ENCODE results near the gene NCBP2.
"Not testable (repeated sequence)": the region's sequence is repeated elsewhere in the genome, so short reads cannot be mapped to it uniquely, and the experiment has no call there.

NCBP2 gene

GRCh38 chr3:196967412-196968232, 25.3 kb upstream of the NCBP2 start:
- DNase-seq, result no peak

DNA sequence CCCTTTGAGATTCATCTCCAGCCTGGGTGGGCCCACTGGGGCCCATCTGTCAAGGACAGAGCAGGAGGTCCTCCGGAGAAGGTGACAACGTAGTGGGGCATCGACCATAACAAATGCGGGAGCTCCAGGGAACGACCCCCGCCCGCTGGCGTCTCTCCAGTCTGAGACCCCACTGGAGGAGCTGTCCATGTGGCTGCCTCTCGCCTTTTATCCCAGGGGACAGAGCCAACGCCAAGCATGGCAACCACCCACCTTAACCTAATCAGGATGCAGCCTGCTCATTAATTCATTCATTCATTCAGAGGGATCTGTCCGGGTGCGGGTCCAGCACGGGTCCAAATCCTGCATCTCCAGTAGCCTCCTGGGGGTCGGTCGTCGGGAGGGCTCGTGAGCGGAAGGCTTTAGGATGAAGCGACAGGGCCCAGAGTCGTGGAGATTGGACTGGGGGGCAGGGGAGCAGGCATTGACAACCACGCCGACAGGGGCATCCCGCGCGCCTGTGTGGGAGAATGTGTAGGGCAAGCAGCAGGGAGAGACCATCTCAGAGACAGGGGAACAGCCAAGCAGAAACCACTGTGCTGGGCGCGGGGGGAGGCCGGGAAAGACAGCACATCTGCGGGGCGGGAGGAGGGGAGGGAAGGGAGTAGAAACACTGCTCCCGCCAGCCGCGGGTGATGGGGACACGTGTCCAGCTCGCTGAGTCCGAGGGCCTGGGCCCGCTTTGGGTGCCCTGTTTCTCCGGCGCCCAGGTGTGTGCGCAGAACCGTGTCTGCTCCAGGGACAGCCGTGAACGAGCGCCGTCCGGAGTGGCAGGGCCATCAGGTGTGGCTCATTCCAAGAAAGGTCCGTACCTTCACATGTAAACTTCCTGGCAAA, 24.4 kb upstream of the NCBP2 start:
- DNase-seq, result no peak

DNA sequence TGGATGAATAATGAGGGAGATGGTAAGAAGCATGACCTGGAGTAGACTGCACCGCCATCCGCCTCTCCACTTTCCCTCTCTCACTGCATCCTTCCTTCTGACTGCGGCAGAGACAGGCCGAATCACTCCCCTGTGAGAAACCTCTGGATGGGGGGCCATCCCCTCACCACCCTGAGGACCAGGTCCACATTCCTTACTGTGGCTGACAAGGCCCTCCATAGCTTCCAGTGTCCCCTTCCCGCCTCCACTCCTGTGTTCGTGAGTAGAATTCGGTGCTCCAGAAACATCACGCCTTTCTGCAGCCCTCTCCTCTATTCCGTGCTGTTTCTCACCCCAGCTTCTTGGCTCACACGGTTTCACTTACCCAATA, 23.5 kb upstream of the NCBP2 start:
- DNase-seq, result no peak

DNA sequence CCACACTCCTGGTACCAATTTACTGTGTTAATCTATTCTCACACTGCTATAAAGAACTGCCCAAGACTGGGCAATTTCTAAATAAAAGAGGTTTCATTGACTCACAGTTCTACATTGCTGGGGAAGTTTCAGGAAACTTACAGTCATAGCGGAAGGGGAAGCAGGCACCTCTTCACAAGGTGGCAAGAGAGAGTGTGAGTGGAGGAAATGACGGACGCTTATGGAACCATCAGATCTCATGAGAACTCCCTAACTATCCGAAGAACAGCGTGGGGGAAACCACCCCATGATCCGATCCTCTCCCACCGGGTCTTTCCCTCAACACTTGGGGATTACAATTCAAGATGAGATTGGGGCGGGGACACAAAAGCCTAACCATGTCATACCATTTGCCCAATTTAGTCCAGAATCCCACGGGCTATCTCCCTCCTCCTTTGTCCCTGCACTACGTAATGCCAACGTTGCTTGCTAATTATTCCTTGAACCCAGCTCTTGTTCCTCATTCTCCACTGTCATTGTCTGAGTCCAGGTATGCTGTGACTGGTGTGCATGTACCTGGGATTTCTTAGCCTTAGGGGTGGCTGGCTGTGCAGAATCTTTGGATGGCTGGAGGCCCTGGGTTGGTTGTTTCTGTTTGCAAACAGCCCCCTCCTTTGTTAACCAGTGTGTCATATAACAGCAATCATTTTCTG, 22.9 kb upstream of the NCBP2 start:
- no peak for DNase-seq

DNA sequence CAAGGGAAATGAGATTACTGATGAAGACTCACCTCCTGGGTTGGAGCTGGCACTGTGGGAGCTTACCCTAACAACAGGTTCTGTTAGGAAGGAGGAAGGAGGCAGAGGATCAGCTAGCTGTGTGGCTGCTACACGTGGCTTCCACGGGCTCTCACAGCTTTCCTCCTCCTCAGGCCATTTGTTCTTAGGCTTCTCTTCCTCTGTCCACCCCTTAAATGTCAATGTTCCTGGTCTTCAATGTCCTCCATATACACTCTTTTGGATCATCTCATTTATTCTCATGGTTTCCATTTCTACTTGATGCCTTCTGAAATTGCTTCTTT, 21.3 kb upstream of the NCBP2 start:
- no peak for DNase-seq

GRCh38 chr3:196962930-196963630, 20.8 kb upstream of the NCBP2 start:
- no peak for DNase-seq

- no peak for DNase-seq
These were observed 20.0 kb upstream of the NCBP2 start for GRCh38 chr3:196962108-196962929.

- DNase-seq, result no peak
These were observed 12.5 kb upstream of the NCBP2 start for GRCh38 chr3:196954832-196955231.

GRCh38 chr3:196951371-196951770, 9.0 kb upstream of the NCBP2 start:
- DNase-seq, result no peak

GRCh38 chr3:196949750-196950149, 7.4 kb upstream of the NCBP2 start:
- no peak for DNase-seq

DNA sequence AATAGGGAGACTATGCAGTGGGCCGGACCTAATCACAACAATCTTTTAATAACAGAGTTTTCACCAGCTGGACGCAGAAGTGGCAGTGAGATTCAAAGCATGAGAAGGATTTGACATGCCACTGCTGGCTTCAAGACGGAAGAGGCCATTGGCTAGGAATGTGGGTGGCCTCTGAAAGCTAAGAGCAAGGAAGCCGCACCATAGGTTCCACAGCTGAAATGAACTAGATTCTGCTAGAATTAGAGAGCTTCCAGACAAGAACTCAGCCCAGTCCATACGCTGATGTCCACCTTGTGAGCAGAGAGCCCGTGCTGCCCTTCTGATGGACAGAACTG, 6.9 kb upstream of the NCBP2 start:
- DNase-seq, result no peak

DNA sequence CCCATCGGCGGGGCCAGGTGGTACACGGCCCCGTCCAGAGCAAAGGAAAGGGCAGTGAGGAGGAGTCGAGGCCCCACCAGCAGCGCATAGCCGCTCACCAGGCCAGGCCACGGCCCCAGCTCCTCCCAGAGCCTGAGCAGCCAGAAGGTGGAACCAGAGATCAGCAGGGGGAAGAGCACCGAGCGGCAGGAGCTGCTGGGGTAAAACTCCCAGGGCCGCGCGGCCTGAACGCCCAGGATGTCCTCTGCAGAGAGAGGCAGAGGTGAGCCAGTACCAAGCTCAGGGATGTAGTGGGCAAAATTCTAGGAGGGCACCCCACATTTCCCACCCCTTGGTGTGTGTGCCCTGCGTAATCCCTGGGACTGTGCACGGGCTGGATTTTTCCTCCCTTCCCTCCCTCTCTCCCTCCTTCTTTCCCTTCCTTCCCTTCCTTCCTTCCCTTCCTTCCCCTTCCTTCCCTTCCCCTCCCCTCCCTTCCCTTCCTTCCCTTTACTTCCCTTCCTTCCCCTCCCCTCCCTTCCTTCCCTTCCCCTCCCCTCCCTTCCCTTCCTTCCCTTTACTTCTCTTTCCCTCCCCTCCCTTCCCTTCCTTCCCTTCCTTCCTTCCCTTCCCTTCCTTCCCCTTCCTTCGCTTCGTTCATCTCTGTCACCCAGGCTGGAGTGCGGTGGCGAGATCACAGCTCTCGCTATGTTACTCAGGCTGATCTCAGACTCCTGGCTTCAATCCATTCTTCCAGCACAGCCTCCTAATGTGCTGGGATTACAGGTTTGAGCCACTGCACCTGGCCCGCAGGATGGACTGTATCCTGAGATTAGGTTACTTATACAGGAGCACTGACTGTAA, 6.3 kb upstream of the NCBP2 start:
- no peak for DNase-seq

DNA sequence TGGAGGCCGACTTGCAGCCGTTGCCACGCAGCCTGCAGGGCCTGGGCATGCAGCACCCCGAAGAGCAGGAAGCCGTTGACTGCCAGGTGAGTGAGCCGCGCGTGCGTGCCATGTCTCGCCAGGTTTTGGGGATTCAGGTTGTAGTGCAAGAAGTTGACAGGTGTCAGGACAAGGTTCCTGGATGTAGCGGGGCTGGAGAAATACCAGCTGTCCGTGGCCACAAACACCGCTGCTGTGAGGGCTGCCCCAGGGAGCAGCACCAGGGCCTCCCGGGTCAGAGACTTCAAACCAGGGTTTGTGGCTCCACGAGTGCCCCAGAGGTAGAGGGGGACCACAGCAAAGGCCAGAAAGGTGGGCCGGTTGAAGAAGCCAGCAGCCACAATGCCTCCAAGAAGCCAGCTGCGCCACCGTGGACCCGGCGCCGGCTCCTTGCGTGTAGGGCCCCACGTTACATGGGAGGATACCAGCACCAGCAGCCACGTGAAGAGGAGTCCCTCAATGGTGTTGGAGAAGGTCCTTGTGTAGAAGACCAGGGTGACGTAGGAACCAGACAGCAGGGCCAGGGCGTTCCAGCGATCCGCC, 5.6 kb upstream of the NCBP2 start:
- DNase-seq, result no peak

DNA sequence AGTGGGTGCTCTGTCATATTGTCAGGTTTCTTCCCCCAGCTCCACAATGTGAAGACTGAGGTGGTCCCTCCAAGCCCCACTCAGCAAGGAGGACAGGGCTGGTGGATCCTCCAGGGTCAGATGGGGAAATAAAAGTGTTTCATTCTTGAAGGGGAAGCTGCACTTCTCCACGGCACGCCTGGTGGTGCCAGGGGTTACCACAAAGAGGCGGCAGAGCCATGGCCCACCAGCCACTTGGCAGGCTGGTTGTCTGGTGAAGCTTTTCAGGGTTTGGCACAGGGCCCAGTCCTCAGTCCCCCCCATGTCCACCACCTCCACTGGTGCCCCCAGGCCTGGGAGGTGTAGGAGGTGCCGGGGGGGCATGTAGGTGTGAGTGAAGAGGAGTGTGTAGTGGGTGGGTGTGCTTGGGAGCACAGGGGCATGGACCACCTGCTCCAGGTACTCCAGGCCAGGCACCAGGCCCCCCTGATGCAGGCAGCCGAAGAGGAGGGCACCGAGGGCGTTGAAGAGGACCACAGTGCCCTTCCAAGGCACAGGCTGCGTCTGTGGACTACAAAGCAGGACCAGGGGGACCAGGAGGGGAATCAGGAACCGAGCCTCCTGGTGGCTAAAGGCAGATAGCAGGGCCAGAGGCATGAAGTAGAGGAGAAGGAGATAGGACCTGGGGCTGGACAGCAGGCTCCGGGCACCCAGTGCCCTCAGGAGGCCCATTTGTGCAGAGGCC, 5.0 kb upstream of the NCBP2 start:
- DNase-seq, result no peak

DNA sequence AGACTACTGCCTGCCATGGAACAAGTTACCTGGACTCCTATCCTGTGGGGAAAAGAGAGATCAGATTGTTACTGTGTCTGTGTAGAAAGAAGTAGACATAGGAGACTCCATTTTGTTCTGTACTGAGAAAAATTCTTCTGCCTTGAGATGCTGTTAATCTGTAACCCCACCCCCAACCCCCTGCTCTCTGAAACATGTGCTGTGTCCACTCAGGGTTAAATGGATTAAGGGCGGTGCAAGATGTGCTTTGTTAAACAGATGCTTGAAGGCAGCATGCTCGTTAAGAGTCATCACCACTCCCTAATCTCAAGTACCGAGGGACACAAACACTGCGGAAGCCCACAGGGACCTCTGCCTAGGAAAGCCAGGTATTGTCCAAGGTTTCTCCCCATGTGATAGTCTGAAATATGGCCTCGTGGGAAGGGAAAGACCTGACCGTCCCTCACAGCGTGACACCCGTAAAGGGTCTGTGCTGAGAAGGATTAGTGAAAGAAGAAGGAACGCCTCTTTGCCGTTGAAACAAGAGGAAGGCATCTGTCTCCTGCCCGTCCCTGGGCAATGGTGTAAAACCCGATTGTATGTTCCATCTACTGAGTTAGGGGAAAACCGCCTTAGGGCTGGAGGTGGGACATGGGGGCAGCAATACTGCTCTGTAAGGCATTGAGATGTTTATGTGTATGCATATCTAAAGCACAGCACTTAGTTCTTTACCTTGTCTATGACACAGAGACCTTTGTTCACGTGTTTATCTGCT, 1.9 kb upstream of the NCBP2 start:
- DNase-seq, result not testable (repeated sequence)

- DNase-seq, result peak; percentile 25
These were observed 568 bp upstream of the NCBP2 start for GRCh38 chr3:196942915-196943277.

DNA sequence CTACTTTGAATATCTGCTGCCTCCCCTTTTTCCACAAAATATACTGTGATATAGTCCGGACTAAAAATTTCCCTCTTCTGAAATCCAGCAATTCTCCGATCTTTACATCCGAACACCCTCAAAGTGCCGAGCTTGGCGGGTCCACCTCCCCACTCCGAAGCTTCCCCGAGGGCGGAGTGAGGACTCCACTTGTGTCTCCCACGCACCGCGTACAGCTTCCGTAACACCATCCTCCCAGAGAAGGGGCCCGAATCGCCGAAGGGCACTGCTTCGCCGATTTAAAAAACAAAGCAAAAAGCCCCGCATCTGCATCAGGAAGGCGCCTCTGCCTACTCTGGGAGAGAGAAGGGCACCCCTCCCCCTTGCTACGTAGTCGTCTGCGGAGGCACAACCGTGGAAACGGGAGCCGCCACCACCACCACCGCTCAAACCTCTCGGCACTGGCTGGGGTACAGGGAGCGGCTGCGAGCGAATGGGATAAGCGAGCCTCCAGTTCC, 551 bp downstream of the NCBP2 start:
- DNase-seq, result peak; percentile 68

DNA sequence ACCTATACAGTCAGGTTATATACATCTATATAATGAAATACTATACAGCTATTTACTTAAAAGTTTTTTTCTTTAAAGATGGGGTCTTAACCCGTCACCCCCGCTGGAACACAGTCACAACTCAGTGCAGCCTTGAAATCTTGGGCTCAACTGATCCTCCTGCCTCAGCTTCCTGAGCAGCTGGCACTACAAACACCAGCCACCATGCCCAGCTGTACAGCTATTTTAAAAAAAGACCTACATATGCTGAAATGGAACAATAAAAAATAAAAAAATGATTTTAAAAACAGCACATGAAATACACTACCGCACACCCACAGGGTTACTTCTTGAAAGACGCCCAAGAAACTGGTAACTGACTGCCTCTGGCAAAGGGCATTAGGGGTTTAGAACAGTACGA, 3.8 kb downstream of the NCBP2 start:
- no peak for DNase-seq

DNA sequence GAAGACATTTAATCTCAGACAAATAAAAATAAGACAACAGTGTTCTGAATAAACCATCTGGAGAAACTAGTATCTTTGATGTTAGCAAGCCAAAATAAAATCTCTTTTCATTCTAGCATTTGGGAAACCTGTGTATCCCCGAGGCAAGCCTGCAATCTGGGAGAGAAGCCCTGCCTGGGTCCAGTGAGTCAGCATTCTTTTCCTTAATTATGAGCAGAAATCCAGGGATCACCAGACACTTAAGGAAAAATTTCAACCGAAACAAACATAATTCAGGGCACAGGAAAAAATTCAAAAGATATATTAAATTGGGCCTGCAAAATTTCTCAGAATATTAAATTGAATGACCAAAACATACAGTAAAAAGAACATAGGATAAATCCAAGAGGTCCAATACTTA, 4.2 kb downstream of the NCBP2 start:
- DNase-seq, result no peak

Data from hematopoietic multipotent progenitor cell treated with erythropoietin and hydrocortisone succinate and interleukin-3 and kit ligand, for 8 days (in vitro differentiated cells).